Breast epithelium (tissue), 4 donors: ENCODE measurements around the gene GPRASP3. TPM values are rescaled to one million over a fixed set of nuclear protein-coding genes. Genes with fewer than 3 reads are reported as not detected.

Experiments
- DNase-seq, 2 donors: peaks; one replicate each; pipeline ENCODE4 v3.0.0-alpha.2; 2019; ENCODE audit warnings: low spot score in 2 of 2
- H3K27ac ChIP-seq, 2 donors: fragments of 200-600 bp; sonication (generic) in 1 of 2; one replicate each; pipeline ENCODE4 v1.5.1; 2016 to 2019; ENCODE audit warnings: mild to moderate bottlenecking in 1 of 2
- H3K27me3 ChIP-seq, 2 donors: fragments of 200-600 bp; sonication (generic) in 1 of 2; one replicate each; pipeline versions ENCODE4 v1.5.1 to v1.6.0; 2017 to 2019; ENCODE audit warnings: control low read depth in 1 of 2, mild to moderate bottlenecking in 1 of 2
- H3K36me3 ChIP-seq: fragments of 200-600 bp; one replicate; pipeline ENCODE4 v1.5.1; 2019
- H3K4me1 ChIP-seq, 2 donors: fragments of 200-600 bp; sonication (generic); one replicate each; pipeline ENCODE4 v1.5.1; 2016 to 2019; ENCODE audit warnings: control low read depth in 1 of 2
- H3K4me3 ChIP-seq, 3 donors: fragments of 200-600 bp; sonication (generic); 1 replicate in 2 of 3; 2 replicates in 1 of 3; pipeline ENCODE4 v1.5.1; 2016 to 2019; ENCODE audit warnings: mild to moderate bottlenecking in 3 of 3, moderate library complexity in 2 of 3
- H3K9me3 ChIP-seq, 2 donors: fragments of 200-600 bp; sonication (generic) in 1 of 2; one replicate each; pipeline ENCODE4 v1.5.1; 2016 to 2019; ENCODE audit warnings: control low read depth in 1 of 2
- CTCF ChIP-seq, 3 donors: fragments of 450-650 bp; IDR thresholded peaks; one replicate each; pipeline ENCODE4 v1.5.1; 2016 to 2017; ENCODE audit warnings: antibody characterized with exemption in 3 of 3, mild to moderate bottlenecking in 3 of 3, moderate library complexity in 3 of 3
- POLR2A ChIP-seq: fragments of 450-650 bp; IDR thresholded peaks from one replicate; pipeline ENCODE4 v1.6.1; 2016; ENCODE audit warnings: antibody characterized with exemption, mild to moderate bottlenecking, moderate library complexity
- POLR2AphosphoS5 ChIP-seq, 3 donors: sonication (generic); formaldehyde crosslinking; IDR thresholded peaks; one replicate each; pipeline ENCODE4 v1.6.1; 2017; ENCODE audit warnings: antibody characterized with exemption in 3 of 3
- intact Hi-C: fragments of 100-400 bp; cut with DNase I; formaldehyde crosslinking; loops from one replicate; pipeline ENCODE4 v1.15.1; 2023; ENCODE audit warnings: low total_unique reads
- total RNA-seq, 3 donors: library from RNA; depleted of rRNA; stranded (reverse); fragments of >200 nt; gene quantifications; one replicate each; pipeline ENCODE4 v1.1.0, GENCODE V29; 2016

Gene GPRASP3
- total RNA-seq, 3 donors from 2014 or later, result 1.8 to 4.3 (median 4.2) TPM

- intact Hi-C loops, result no loop called here
- Histone ChIP-seq H3K27ac (no peak overlapping the region), H3K27me3 (peaks cover 0 to 26% of the 10 kb centered on the region in 2 donors), H3K4me1 (no peaks in the 10 kb centered on the region), H3K36me3 (no peaks in the 10 kb centered on the region), H3K9me3 (no peaks in the 10 kb centered on the region), H3K4me3 (no peak overlapping the region)
- no peak for TF ChIP-seq POLR2A
- no peak for TF ChIP-seq POLR2AphosphoS5 (IDR thresholded peaks at IDR 0.05)
- no peak for TF ChIP-seq CTCF (IDR thresholded peaks at IDR 0.05)
- DNase-seq, result no peak
Measured at GRCh38 chrX:102739657-102740056, 19.1 kb downstream of the GPRASP3 start.

- intact Hi-C loops, result no loop called here
- H3K4me3 ChIP-seq, result no peak overlapping the region
Measured at GRCh38 chrX:102744307-102744706, 23.8 kb downstream of the GPRASP3 start.

GRCh38 chrX:102745513-102745856 is 24.9 kb downstream of the GPRASP3 start:
- H3K27me3 ChIP-seq, result peaks cover 0 to 36% of the 10 kb centered on the region in 2 donors
- H3K4me3 ChIP-seq, result peak overlapping the region; percentile 44 to 68 (median 59)
- H3K36me3 ChIP-seq, result no peaks in the 10 kb centered on the region
- intact Hi-C loops, result no loop called here
- no peak for DNase-seq
- H3K27ac ChIP-seq, result peak overlapping the region in 1 of 2 donors; percentile 27
- no peaks in the 10 kb centered on the region for H3K9me3 ChIP-seq
- H3K4me1 ChIP-seq, result no peaks in the 10 kb centered on the region
- TF ChIP-seq CTCF (IDR thresholded peaks at IDR 0.05) (no peak), POLR2AphosphoS5 (IDR thresholded peaks at IDR 0.05) (no peak), POLR2A (no peak)

More at GRCh38 chrX:102744307-102744706, 23.8 kb downstream of the GPRASP3 start:
- Histone ChIP-seq H3K36me3 (no peaks in the 10 kb centered on the region), H3K27ac (no peak overlapping the region), H3K27me3 (peaks cover 0 to 45% of the 10 kb centered on the region in 2 donors), H3K4me1 (no peaks in the 10 kb centered on the region), H3K9me3 (no peaks in the 10 kb centered on the region)
- DNase-seq, result no peak
- no peak for TF ChIP-seq POLR2AphosphoS5 (IDR thresholded peaks at IDR 0.05)
- no peak for TF ChIP-seq POLR2A
- no peak for TF ChIP-seq CTCF (IDR thresholded peaks at IDR 0.05)

- intact Hi-C loops, result no loop called here
- H3K27ac ChIP-seq, result peak overlapping the region; percentile 3 to 61
- TF ChIP-seq CTCF (IDR thresholded peaks at IDR 0.05) (no peak), POLR2AphosphoS5 (IDR thresholded peaks at IDR 0.05) (no peak), POLR2A (no peak)
- H3K36me3 ChIP-seq, result no peaks in the 10 kb centered on the region
- no peak for DNase-seq
- no peaks in the 10 kb centered on the region for H3K4me1 ChIP-seq
- peaks cover 0 to 36% of the 10 kb centered on the region in 2 donors for H3K27me3 ChIP-seq
- H3K9me3 ChIP-seq, result no peaks in the 10 kb centered on the region
- H3K4me3 ChIP-seq, result peak overlapping the region; percentile 44 to 68 (median 59)
Measured at GRCh38 chrX:102745857-102746584, 25.5 kb downstream of the GPRASP3 start.

- Histone ChIP-seq H3K4me3 (no peak overlapping the region), H3K27ac (peak overlapping the region; percentile 53 to 80), H3K36me3 (no peaks in the 10 kb centered on the region), H3K9me3 (no peaks in the 10 kb centered on the region), H3K4me1 (no peaks in the 10 kb centered on the region), H3K27me3 (peaks cover 0 to 30% of the 10 kb centered on the region in 2 donors)
- intact Hi-C loops, result no loop called here
- TF ChIP-seq POLR2AphosphoS5 (IDR thresholded peaks at IDR 0.05), result no peak
- TF ChIP-seq POLR2A, result no peak
- no peak for TF ChIP-seq CTCF (IDR thresholded peaks at IDR 0.05)
- no peak for DNase-seq
Measured at GRCh38 chrX:102765217-102765616, 44.7 kb downstream of the GPRASP3 start.
